ENCODE measurements around the gene TMEM150C. TPM values are rescaled to one million over a fixed set of nuclear protein-coding genes. Genes with fewer than 3 reads are reported as not detected.

The TMEM150C gene
- total RNA-seq, 1 experiment from 2014 or later = 2.7 TPM

GRCh38 chr4:82579932-82580331 is 18.1 kb upstream of the TMEM150C start:
- H3K4me3 Mint-ChIP-seq = no peak overlapping the region
- H3K27ac ChIP-seq (ENCODE audit: insufficient read length, low read depth, low read length) = no peak overlapping the region
- H2BK20ac ChIP-seq (ENCODE audit: low read depth, low read length, poor library complexity, severe bottlenecking) = no peak overlapping the region
- no peaks in the 10 kb centered on the region for H3K27me3 ChIP-seq (ENCODE audit: insufficient read depth, low read length)
- no peak overlapping the region for H2AK5ac ChIP-seq (ENCODE audit: insufficient read length, low read length)
- no peak overlapping the region for H4K91ac ChIP-seq (ENCODE audit: insufficient read length, low read depth, low read length)
- no peak overlapping the region for H3K56ac ChIP-seq (ENCODE audit: insufficient read length, low read depth, low read length)
- no peaks in the 10 kb centered on the region for H3K9me3 ChIP-seq (ENCODE audit: control insufficient read depth, low read depth, low read length)
- H3K23me2 ChIP-seq (ENCODE audit: insufficient read length, low read depth, low read length, poor library complexity, severe bottlenecking) = no peaks in the 10 kb centered on the region
- H2BK15ac ChIP-seq (ENCODE audit: low read depth, low read length) = no peak overlapping the region
- H3K36me3 Mint-ChIP-seq (ENCODE audit: insufficient read depth in 1 of 3, low read depth in 3 of 3) = no peaks in the 10 kb centered on the region
- DNase-seq = no peak
- no peak overlapping the region for H2BK120ac ChIP-seq (ENCODE audit: low read depth, low read length, poor library complexity, severe bottlenecking)
- no peak overlapping the region for H3T11ph ChIP-seq (ENCODE audit: low read length)
- H3K9ac ChIP-seq (ENCODE audit: extremely low read depth, insufficient read length, low read length) = no peak overlapping the region
- no peak for TF ChIP-seq CTCF (conservative IDR thresholded peaks at IDR 0.05)
- H3K9me3 Mint-ChIP-seq = no peaks in the 10 kb centered on the region
- WGBS (ENCODE audit: extremely low coverage, insufficient read length, low lambda C conversion rate) = no CpG with 5 or more reads among the region's 5 CpGs
- H3K27me3 Mint-ChIP-seq (ENCODE audit: low read depth) = no peaks in the 10 kb centered on the region
- H3K14ac ChIP-seq (ENCODE audit: insufficient read depth, low read length) = no peak overlapping the region
- H3K27ac Mint-ChIP-seq = no peak overlapping the region
- H3K4me2 ChIP-seq (ENCODE audit: insufficient read depth, insufficient read length, low read length) = no peak overlapping the region
- no peak overlapping the region for H2AFZ ChIP-seq (ENCODE audit: low read length)
- H3K18ac ChIP-seq (ENCODE audit: insufficient read length, low read depth, low read length) = no peak overlapping the region
- no peak overlapping the region for H3K4ac ChIP-seq (ENCODE audit: low read depth, low read length)
- no peak overlapping the region for H4K8ac ChIP-seq (replicated peaks; ENCODE audit: insufficient read length, low read depth, low read length)
- no peaks in the 10 kb centered on the region; the same call in 1 of the 2 replicates for H3K79me2 ChIP-seq (ENCODE audit: insufficient read depth, low read length)
- H3K4me1 ChIP-seq (ENCODE audit: insufficient read depth, low read length) = peaks cover 8% of the 10 kb centered on the region; the same call in 1 of the 2 replicates
- H2BK12ac ChIP-seq (ENCODE audit: insufficient read length, low read depth, low read length) = no peak overlapping the region
- peaks cover 25 to 27% of the 10 kb centered on the region in 2 experiments for H3K4me1 Mint-ChIP-seq
- no peak overlapping the region for H2BK5ac ChIP-seq (ENCODE audit: insufficient read length, low read length)
- H3K23ac ChIP-seq (ENCODE audit: insufficient read length, low read depth, low read length) = no peak overlapping the region
- no peaks in the 10 kb centered on the region for H3K79me1 ChIP-seq (ENCODE audit: insufficient read depth, low read depth, low read length, poor library complexity, severe bottlenecking)
- H4K20me1 ChIP-seq (ENCODE audit: control insufficient read depth, insufficient read depth, insufficient read length) = no peaks in the 10 kb centered on the region
- H4K5ac ChIP-seq (ENCODE audit: insufficient read length, low read depth, low read length) = no peak overlapping the region
